Hematopoietic multipotent progenitor cell treated with erythropoietin and hydrocortisone succinate and interleukin-3 and kit ligand, for 15 days (in vitro differentiated cells): Measurements from ENCODE around the gene MPC2.
"Not testable (repeated sequence)": the region's sequence is repeated elsewhere in the genome, so short reads cannot be mapped to it uniquely, and the experiment has no call there.

Source experiments
- DNase-seq: peaks from one replicate; pipeline ENCODE4 v3.0.0-alpha.2; 2015; ENCODE audit warnings: low spot score

MPC2 gene

GRCh38 chr1:167934426-167935215 lies 2.3 kb downstream of the MPC2 start:
- DNase-seq: peak; percentile 44

GRCh38 chr1:167933788-167934187 lies 3.1 kb downstream of the MPC2 start:
- no peak for DNase-seq

DNA sequence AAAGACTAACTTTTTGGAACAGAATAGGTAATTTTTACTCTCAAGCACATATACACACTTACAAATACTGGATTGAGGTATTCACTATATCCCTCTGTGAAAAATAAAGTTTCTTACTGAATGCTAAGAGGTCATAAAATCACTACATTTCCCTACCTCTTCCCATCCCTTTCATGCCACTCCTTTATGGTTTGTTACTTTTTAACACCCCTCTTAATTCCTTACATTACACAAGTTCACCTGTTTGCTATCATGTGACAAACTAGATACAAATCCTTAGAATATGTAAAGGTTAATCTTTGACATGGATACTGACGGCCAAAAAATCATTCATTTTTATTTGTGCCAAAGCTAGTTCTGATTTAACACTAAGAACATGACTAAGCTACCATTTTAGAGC lies 7.1 kb downstream of the MPC2 start:
- DNase-seq: no peak

- DNase-seq: not testable (repeated sequence)
Observed at GRCh38 chr1:167928919-167929318, 8.0 kb downstream of the MPC2 start.

- DNase-seq: no peak
Observed at GRCh38 chr1:167928457-167928852, 8.4 kb downstream of the MPC2 start.

DNA sequence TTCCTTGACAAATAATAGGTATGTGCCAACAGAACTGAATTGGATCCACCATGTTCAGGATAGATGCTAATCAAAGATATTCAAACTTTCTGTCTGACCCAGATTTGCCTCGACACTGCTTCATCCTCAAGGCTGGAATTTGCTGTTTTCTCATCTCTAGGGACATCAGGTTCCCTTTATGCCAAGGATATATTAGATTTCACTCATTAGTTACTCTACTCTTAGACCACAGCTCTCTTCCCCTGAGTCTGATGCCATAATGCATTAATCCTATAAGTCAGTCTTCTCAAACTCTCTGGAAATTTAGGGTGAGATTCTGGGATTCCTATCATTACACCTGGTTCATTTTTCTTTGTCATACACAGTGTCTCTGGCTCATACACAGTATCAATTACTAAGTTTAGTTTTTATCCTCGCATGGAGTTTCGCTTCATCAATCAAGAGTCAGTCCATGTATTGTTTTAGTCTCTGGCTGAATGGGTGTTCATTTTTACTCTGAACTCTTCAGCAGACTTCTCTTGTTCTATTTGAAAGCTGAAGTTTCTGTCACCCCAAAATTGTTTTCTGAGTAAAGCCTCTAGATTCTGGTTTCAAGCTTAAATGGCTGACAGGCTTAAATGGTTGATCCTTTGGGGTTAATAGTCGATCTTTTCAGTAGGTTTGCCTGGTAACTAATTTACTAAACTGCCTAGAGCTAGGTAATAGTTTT lies 9.7 kb downstream of the MPC2 start:
- no peak for DNase-seq

DNA sequence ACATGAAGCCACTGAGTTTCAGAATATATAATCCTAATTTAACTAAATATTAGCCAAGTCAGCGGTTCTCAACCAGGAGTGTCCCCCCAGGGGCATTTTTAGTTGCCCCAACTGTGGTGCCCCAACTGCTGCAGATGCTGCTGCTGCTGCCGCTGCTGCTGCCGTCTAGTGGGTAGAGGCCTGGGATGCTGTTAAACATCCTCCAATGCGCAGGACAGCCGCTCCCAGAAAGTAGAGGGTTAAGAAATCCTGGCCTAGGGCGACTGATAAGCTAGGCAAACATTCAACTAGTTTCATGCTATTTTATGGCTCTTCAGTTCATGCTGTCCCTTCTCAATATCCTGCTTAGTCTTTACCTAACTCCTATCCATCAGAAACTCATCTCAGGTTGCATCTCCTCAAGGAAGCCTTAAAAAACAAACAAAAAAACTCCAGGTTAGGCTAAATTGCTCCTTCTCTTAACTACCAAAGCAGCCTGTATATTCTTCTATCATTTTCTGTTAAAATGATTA lies 10.3 kb downstream of the MPC2 start:
- DNase-seq: peak; percentile 34

- DNase-seq: peak; percentile 53
Observed at GRCh38 chr1:167924543-167925231, 12.2 kb downstream of the MPC2 start.

GRCh38 chr1:167924102-167924501 lies 12.8 kb downstream of the MPC2 start:
- peak; percentile 77 for DNase-seq

DNA sequence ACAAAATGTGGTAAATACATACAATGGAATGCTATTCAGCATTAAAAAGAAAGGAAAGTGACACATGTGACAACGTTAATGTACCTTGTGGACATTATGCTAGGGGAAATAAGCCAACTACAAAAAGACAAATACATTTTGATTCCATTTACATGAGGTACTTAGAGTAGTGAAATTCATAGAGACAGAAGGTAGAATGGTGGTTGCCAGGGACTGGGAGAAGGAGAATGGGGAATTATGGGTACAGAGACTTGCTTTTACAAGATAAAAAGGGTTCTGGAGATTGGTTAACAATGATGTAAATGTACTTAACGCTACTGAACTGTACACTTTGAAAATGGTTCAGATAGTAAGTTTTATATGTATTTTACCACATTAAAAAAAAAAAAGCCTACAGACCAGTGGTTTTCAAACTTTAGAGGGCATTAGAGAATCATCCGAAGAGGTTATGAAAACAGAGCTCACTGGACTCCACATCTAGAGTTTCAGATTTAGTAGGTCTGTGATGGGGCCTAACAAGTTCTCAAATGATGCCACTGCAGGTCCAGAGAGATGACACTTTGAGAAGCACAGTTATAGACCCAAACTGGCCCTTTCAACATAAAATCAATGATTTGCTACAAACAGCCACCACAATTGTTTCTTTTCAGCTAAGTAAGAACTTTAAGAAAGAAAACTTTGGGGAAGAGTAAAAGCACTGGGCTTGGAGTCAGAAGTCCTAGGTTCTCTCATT lies 13.4 kb downstream of the MPC2 start:
- peak; percentile 67 for DNase-seq

DNA sequence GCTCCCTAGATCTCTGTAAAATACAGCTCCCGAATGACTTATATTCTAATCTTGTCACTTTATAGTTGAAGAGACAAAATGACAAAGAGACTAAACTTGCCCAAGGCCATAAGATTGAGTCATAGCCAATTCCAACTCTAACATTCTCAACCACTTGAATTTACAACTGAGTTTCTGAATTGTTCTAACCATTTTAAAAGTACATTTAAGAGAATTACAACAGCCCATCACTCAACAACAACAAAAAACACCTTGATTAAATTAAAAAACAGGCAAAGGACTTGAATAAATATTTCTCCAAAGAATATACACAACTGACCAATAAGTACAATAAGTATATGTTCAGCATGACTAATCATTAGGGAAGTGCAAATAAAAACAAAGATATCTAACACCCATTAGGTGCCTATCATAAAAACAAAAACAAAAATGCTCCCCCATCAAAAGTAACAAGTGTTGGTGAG lies 14.2 kb downstream of the MPC2 start:
- no peak for DNase-seq

GRCh38 chr1:167922023-167922422 lies 14.8 kb downstream of the MPC2 start:
- DNase-seq: no peak

- no peak for DNase-seq
Observed at GRCh38 chr1:167916766-167917511, 19.9 kb downstream of the MPC2 start.

GRCh38 chr1:167915569-167915968 lies 21.3 kb downstream of the MPC2 start:
- DNase-seq: no peak

DNA sequence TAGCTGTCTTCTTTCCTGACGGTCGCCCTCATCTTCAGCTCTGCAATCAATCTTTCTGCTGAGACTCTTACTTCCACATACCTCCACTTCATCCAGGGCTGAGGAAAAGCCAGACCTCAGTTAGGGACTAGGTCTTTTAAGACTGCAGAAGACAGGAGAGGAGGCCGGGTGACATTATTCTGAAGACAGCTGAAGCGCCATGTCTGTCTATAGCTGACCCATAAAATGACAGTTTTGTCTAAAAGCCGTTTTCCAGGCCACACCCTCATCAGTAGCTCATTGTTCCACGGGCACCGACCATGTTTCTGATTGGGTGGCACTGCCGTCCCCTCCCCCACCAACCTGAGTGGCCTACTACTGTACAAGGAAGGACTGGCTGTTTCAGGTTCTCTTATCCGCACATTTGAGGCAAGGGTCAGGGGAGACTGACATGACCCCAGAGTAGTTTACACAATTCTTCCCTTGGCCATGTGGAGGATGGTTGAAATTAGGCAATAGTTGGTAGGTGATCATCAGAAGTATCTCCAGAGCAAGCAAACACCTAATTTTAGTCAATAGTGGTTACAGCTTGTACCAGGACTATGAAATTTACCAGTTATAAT lies 22.9 kb downstream of the MPC2 start, which contains the start of gene ADCY10:
TSS of gene ADCY10 (minus strand) at position 240 of the 602 bp plus-strand sequence. CDS start 8,994 bp downstream, outside the sequence.
- DNase-seq: no peak

DNA sequence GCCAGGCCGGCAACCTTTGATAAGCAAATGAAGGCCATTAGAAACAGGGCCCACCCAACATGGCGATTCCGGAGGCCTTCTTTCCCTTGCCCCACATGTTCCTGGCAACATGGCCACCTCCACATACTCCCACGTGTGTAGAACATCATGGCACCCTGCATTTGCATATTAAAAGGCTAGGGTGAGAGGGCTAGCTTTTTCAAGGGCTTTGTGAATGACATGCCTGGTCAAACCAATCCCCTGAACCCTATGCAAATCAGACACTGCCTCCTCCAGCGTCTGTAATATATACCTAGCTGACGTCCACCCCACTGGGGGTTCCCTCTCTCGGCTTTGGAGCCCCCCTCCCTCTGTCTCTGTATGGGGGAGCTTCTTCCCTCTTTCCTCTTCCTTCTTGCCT lies 24.6 kb downstream of the MPC2 start:
- no peak for DNase-seq

- no peak for DNase-seq
Observed at GRCh38 chr1:167911413-167911812, 25.5 kb downstream of the MPC2 start.

DNA sequence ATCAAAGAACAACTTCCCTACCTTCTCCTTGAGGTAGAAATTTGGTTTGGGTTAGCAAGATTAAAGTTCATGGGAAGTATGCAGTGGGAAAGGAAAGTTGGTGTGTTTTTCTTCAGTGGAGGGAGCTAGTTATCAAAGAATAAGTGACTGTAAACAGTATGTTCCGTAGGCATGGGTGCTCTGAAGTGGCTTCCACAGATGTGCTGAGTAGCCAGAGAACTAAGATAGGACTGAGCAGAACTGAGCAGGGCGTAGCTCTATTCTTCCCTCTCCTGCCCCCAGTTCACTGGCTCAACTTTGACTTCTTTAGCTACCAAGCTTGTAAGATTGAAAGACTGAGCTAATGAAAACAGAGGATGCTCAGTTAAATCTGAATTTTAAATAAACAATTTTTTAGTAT lies 26.3 kb downstream of the MPC2 start:
- no peak for DNase-seq

DNA sequence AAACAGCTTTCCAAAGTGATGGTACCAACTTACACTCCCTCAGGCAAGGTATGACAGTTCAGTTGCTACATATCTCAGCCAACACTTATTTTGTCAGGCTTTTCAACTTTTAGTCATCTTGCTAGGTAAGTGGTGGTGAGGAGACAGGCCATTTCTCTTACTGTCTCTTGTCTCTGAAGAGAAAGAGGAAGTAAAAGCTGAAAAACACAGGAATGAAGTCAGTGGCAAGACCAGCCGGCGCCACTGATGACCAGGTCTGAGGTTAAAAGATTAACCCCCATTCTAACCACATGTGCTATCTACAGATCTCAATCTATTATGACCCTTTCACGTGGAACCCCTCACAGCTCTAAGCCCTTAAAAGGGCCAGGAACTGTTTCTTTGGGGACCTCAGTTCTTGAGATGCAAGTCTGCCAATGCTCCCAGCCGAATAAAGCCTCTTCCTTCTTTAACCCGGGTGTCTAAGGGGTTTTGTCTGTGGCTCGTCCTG lies 27.1 kb downstream of the MPC2 start:
- no peak for DNase-seq

GRCh38 chr1:167905671-167906070 lies 31.2 kb downstream of the MPC2 start:
- no peak for DNase-seq
